Transverse colon (tissue), 4 donors: ENCODE results near the gene MAGOHB. TPM values are rescaled to one million over a fixed set of nuclear protein-coding genes. Genes with fewer than 3 reads are reported as not detected.

Experiments
- DNase-seq: peaks from one replicate; pipeline ENCODE4 v3.0.0-alpha.2; 2019
- H3K27ac ChIP-seq, 4 donors: fragments of 200-600 bp; sonication (generic); 2 replicates each; pipeline ENCODE4 v1.5.1; 2016 to 2018; ENCODE audit warnings: inconsistent platforms in 4 of 4
- H3K27me3 ChIP-seq: fragments of 200-600 bp; sonication (generic); 2 replicates; pipeline ENCODE4 v1.5.1; 2017; ENCODE audit warnings: inconsistent platforms
- H3K36me3 ChIP-seq, 4 donors: fragments of 200-600 bp; sonication (generic); 2 replicates each; pipeline ENCODE4 v1.5.1; 2017 to 2019; ENCODE audit warnings: inconsistent platforms in 4 of 4
- H3K4me1 ChIP-seq, 4 donors: fragments of 200-600 bp; sonication (generic); 2 replicates each; pipeline ENCODE4 v1.5.1; 2017 to 2020; ENCODE audit warnings: inconsistent platforms in 4 of 4
- H3K4me3 ChIP-seq, 4 donors: fragments of 200-600 bp; sonication (generic); 1 replicate in 1 of 4; 2 replicates in 3 of 4; pipeline versions ENCODE4 v1.5.1 to v1.6.1; 2017 to 2019; ENCODE audit warnings: inconsistent platforms in 4 of 4
- H3K9me3 ChIP-seq, 2 donors: fragments of 200-600 bp; sonication (generic); 2 replicates each; pipeline ENCODE4 v1.5.1; 2017 to 2019; ENCODE audit warnings: inconsistent platforms in 2 of 2
- EP300 ChIP-seq: sonication (generic); formaldehyde crosslinking; IDR thresholded peaks from one replicate; pipeline ENCODE4 v1.6.1; 2017; ENCODE audit warnings: antibody characterized with exemption, low read depth
- POLR2A ChIP-seq: fragments of 450-650 bp; IDR thresholded peaks from one replicate; pipeline ENCODE4 v1.6.1; 2016; ENCODE audit warnings: antibody characterized with exemption, mild to moderate bottlenecking, moderate library complexity
- POLR2AphosphoS5 ChIP-seq, 3 donors: sonication (generic); formaldehyde crosslinking; IDR thresholded peaks; one replicate each; pipeline ENCODE4 v1.6.1; 2016; ENCODE audit warnings: antibody characterized with exemption in 3 of 3
- WGBS, 2 donors: methylation state at CpG; one replicate each; pipeline ENCODE4 v1.1.5; 2018; ENCODE audit warnings: low coverage in 1 of 2; 5-methylcytosine and 5-hydroxymethylcytosine counted together
- in situ Hi-C, 4 donors: fragments of 200-750 bp; cut with MboI; loops; one replicate each; pipeline versions ENCODE4 v1.15.0 to v1.15.1; 2017; ENCODE audit warnings: low sequenced_read_pairs in 3 of 4, low pct_ligation_motif_present in 1 of 4, low pct_unique_long_range_greater_than_20kb in 1 of 4
- intact Hi-C: fragments of 100-400 bp; cut with DNase I; formaldehyde crosslinking; loops from one replicate; pipeline ENCODE4 v1.15.1; 2023; ENCODE audit warnings: low total_unique reads
- total RNA-seq, 4 donors: library from RNA; depleted of rRNA; stranded (reverse); fragments of >200 nt; gene quantifications; one replicate each; pipeline ENCODE4 v1.1.0, GENCODE V29; 2016
- TF ChIP-seq, protein P1 (sequence below), 5 experiments: fragments of 200-600 bp in 3 of 5; fragments of 450-650 bp in 2 of 5; sonication (generic) in 3 of 5; IDR thresholded peaks; 1 replicate in 2 of 5; 2 replicates in 3 of 5; pipeline ENCODE4 v1.5.1; 2016 to 2017; ENCODE audit warnings: antibody characterized with exemption in 5 of 5, inconsistent platforms in 3 of 5, mild to moderate bottlenecking in 2 of 5, moderate library complexity in 1 of 5

MAGOHB gene
- total RNA-seq, 4 donors from 2014 or later = 0.75 to 9.7 (median 8.1) TPM; not detected in 1

DNA sequence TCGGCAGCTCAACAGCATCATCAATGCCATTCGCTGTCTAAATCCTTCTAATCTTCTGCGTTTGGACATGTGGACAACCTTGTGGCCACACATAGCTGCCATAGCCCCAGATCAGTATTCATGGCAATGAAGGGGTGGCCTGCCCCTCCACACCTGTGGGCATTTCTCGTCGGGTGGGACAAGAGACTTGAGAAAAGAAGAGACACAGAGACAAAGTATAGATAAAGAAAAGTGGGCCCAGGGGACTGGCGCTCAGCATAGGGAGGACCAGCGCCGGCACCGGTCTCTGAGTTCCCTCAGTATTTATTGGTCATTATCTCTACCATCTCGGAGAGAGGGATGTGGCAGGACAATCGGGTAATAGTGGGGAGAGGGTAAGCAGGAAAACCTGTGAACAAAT lies 42.3 kb downstream of the MAGOHB start:
- no peak for DNase-seq
- H3K9me3 ChIP-seq = no peaks in the 10 kb centered on the region
- WGBS, 2 donors = 88 to 91% methylated on average over 6 to 11 of the region's 11 CpGs
- H3K27ac ChIP-seq = no peak overlapping the region
- in situ Hi-C loops = loop anchor here in 3 of 4 donors (25.0 kb wide), 3 partner anchors 234 to 334 kb away; partner anchors contain the start of gene KLRD1 (in 1 of the 3)
- H3K36me3 ChIP-seq = no peaks in the 10 kb centered on the region
- H3K27me3 ChIP-seq = no peaks in the 10 kb centered on the region
- TF ChIP-seq POLR2A (no peak), POLR2AphosphoS5 (IDR thresholded peaks at IDR 0.05) (no peak), EP300 (no peak)
- TF ChIP-seq, protein P1, sequence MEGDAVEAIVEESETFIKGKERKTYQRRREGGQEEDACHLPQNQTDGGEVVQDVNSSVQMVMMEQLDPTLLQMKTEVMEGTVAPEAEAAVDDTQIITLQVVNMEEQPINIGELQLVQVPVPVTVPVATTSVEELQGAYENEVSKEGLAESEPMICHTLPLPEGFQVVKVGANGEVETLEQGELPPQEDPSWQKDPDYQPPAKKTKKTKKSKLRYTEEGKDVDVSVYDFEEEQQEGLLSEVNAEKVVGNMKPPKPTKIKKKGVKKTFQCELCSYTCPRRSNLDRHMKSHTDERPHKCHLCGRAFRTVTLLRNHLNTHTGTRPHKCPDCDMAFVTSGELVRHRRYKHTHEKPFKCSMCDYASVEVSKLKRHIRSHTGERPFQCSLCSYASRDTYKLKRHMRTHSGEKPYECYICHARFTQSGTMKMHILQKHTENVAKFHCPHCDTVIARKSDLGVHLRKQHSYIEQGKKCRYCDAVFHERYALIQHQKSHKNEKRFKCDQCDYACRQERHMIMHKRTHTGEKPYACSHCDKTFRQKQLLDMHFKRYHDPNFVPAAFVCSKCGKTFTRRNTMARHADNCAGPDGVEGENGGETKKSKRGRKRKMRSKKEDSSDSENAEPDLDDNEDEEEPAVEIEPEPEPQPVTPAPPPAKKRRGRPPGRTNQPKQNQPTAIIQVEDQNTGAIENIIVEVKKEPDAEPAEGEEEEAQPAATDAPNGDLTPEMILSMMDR (IDR thresholded peaks at IDR 0.05) = no peak
- intact Hi-C loops = no loop called here
- no peak overlapping the region for H3K4me3 ChIP-seq
- no peaks in the 10 kb centered on the region for H3K4me1 ChIP-seq

DNA sequence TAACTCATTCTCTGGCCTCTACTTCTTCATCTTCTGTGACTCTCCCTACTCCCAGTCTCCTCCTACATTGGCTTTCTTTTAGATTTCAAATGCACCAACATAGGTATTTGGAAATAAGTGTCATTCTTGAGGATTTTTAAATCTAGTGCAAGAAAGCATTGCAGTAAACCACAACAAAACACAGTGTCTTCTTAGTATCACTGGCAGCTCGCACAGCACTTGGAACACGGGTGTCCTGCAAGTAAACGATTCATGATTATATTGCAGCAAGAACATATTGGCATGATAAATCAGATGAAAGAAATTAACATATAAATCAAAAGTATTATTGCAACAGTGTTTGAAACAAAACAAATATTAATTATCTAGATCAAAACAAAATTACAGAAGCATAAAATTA lies 45.6 kb downstream of the MAGOHB start:
- Histone ChIP-seq H3K4me3 (no peak overlapping the region), H3K27me3 (no peaks in the 10 kb centered on the region), H3K4me1 (no peaks in the 10 kb centered on the region), H3K36me3 (no peaks in the 10 kb centered on the region), H3K27ac (no peak overlapping the region), H3K9me3 (no peaks in the 10 kb centered on the region)
- no peak for DNase-seq
- intact Hi-C loops = no loop called here
- in situ Hi-C loops = loop anchor here in 3 of 4 donors (5.0 to 25.0 kb wide), 5 partner anchors 231 to 333 kb away; partner anchors contain the start of gene KLRD1 (in 1 of the 3)
- 69 to 88% methylated on average over 3 of the region's 3 CpGs for WGBS, 2 donors
- TF ChIP-seq POLR2AphosphoS5 (IDR thresholded peaks at IDR 0.05) (no peak), POLR2A (no peak), EP300 (no peak)
- TF ChIP-seq, protein P1 (IDR thresholded peaks at IDR 0.05) = no peak

DNA sequence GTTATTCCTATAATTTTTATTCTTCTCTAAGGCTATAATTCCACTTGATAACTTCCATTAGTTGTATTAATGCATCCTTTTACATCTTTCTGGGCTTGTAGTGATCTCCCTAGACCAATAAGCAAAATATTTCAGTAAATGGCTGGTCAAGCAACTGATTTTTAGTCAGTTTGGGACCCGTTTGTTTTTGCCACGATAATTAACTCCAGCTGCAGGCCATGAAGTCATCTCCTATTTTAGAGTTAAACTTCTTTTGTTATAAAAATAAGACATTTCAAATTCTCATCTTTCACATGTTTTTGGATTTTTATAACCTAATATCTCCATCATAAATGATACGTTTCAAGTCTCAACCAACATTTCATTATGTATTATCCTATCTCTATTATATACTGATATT lies 49.4 kb downstream of the MAGOHB start:
- intact Hi-C loops = loop anchor here (2.0 to 5.0 kb wide), 2 partner anchors 233 to 327 kb away; no protein-coding TSS in a partner anchor
- in situ Hi-C loops = loop anchor here (5.0 to 25.0 kb wide), 5 partner anchors 227 to 329 kb away; partner anchors contain the start of gene KLRD1 (in 1 of the 4)
- no peaks in the 10 kb centered on the region for H3K36me3 ChIP-seq
- H3K27me3 ChIP-seq = no peaks in the 10 kb centered on the region
- no peaks in the 10 kb centered on the region for H3K4me1 ChIP-seq
- no peak for TF ChIP-seq EP300
- TF ChIP-seq, protein P1 (IDR thresholded peaks at IDR 0.05) = no peak
- no peak for TF ChIP-seq POLR2A
- H3K9me3 ChIP-seq = no peaks in the 10 kb centered on the region
- H3K27ac ChIP-seq = no peak overlapping the region
- 71 to 73% methylated on average over 3 of the region's 3 CpGs for WGBS, 2 donors
- H3K4me3 ChIP-seq = no peak overlapping the region
- no peak for DNase-seq

DNA sequence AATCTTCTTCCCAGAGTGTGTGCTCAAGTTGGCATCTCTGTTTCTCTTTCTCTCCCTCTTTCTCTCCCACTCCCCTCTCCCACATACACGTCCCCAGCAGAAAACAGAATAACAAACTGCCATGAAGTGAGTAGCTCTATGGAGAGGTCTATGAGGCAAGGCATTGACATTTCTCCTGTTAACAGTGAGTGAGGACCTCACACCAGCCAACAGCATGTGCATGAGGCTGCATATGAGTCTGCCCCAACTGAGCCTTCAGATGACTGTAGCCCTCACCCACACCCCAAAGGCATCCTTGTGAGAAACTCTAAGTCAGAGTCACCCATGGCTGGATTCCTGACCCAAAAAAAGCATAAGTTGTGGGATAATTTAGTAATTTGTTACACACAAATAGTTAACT lies 50.4 kb downstream of the MAGOHB start:
- DNase-seq = no peak

More for the DNA sequence above, 50.4 kb downstream of the MAGOHB start:
- WGBS, 2 donors = 57 to 80% methylated on average over 1 of the region's 1 CpG
- no peaks in the 10 kb centered on the region for H3K9me3 ChIP-seq
- TF ChIP-seq POLR2AphosphoS5 (IDR thresholded peaks at IDR 0.05) (no peak), EP300 (no peak), POLR2A (no peak)
- TF ChIP-seq, protein P1 (IDR thresholded peaks at IDR 0.05) = no peak
- no peaks in the 10 kb centered on the region for H3K4me1 ChIP-seq
- no peak overlapping the region for H3K4me3 ChIP-seq
- H3K36me3 ChIP-seq = no peaks in the 10 kb centered on the region
- no peak overlapping the region for H3K27ac ChIP-seq
- H3K27me3 ChIP-seq = no peaks in the 10 kb centered on the region
- intact Hi-C loops = loop anchor here (2.0 to 5.0 kb wide), 2 partner anchors 232 to 326 kb away; no protein-coding TSS in a partner anchor
- in situ Hi-C loops = loop anchor here (5.0 to 25.0 kb wide), 5 partner anchors 226 to 328 kb away; partner anchors contain the start of gene KLRD1 (in 1 of the 4)
